Breast epithelium (tissue), 4 donors: ENCODE data around the gene RBM19. TPM values are rescaled to one million over a fixed set of nuclear protein-coding genes. Genes with fewer than 3 reads are reported as not detected.
A peak's percentile ranks its signal among the peaks of the same experiment; 100 is the strongest.

Experiments used
- DNase-seq, 2 donors: peaks; one replicate each; pipeline ENCODE4 v3.0.0-alpha.2; 2019; ENCODE audit warnings: low spot score in 2 of 2
- H3K27ac ChIP-seq, 2 donors: fragments of 200-600 bp; sonication (generic) in 1 of 2; one replicate each; pipeline ENCODE4 v1.5.1; 2016 to 2019; ENCODE audit warnings: mild to moderate bottlenecking in 1 of 2
- H3K27me3 ChIP-seq, 2 donors: fragments of 200-600 bp; sonication (generic) in 1 of 2; one replicate each; pipeline versions ENCODE4 v1.5.1 to v1.6.0; 2017 to 2019; ENCODE audit warnings: control low read depth in 1 of 2, mild to moderate bottlenecking in 1 of 2
- H3K36me3 ChIP-seq: fragments of 200-600 bp; one replicate; pipeline ENCODE4 v1.5.1; 2019
- H3K4me1 ChIP-seq, 2 donors: fragments of 200-600 bp; sonication (generic); one replicate each; pipeline ENCODE4 v1.5.1; 2016 to 2019; ENCODE audit warnings: control low read depth in 1 of 2
- H3K4me3 ChIP-seq, 3 donors: fragments of 200-600 bp; sonication (generic); 1 replicate in 2 of 3; 2 replicates in 1 of 3; pipeline ENCODE4 v1.5.1; 2016 to 2019; ENCODE audit warnings: mild to moderate bottlenecking in 3 of 3, moderate library complexity in 2 of 3
- H3K9me3 ChIP-seq, 2 donors: fragments of 200-600 bp; sonication (generic) in 1 of 2; one replicate each; pipeline ENCODE4 v1.5.1; 2016 to 2019; ENCODE audit warnings: control low read depth in 1 of 2
- CTCF ChIP-seq, 3 donors: fragments of 450-650 bp; IDR thresholded peaks; one replicate each; pipeline ENCODE4 v1.5.1; 2016 to 2017; ENCODE audit warnings: antibody characterized with exemption in 3 of 3, mild to moderate bottlenecking in 3 of 3, moderate library complexity in 3 of 3
- POLR2A ChIP-seq: fragments of 450-650 bp; IDR thresholded peaks from one replicate; pipeline ENCODE4 v1.6.1; 2016; ENCODE audit warnings: antibody characterized with exemption, mild to moderate bottlenecking, moderate library complexity
- POLR2AphosphoS5 ChIP-seq, 3 donors: sonication (generic); formaldehyde crosslinking; IDR thresholded peaks; one replicate each; pipeline ENCODE4 v1.6.1; 2017; ENCODE audit warnings: antibody characterized with exemption in 3 of 3
- intact Hi-C: fragments of 100-400 bp; cut with DNase I; formaldehyde crosslinking; loops from one replicate; pipeline ENCODE4 v1.15.1; 2023; ENCODE audit warnings: low total_unique reads
- total RNA-seq, 3 donors: library from RNA; depleted of rRNA; stranded (reverse); fragments of >200 nt; gene quantifications; one replicate each; pipeline ENCODE4 v1.1.0, GENCODE V29; 2016

The RBM19 gene
- total RNA-seq, 3 donors from 2014 or later = 28.8 to 43.3 (median 42.6) TPM

- TF ChIP-seq POLR2A = no peak
- no peak for TF ChIP-seq POLR2AphosphoS5 (IDR thresholded peaks at IDR 0.05)
- TF ChIP-seq CTCF (IDR thresholded peaks at IDR 0.05) = no peak
- Histone ChIP-seq H3K9me3 (no peaks in the 10 kb centered on the region), H3K4me1 (no peaks in the 10 kb centered on the region), H3K4me3 (no peak overlapping the region), H3K27me3 (no peaks in the 10 kb centered on the region), H3K36me3 (no peaks in the 10 kb centered on the region), H3K27ac (peak overlapping the region in 1 of 2 donors; percentile 25)
- no peak for DNase-seq
- intact Hi-C loops = no loop called here
These were observed 113.2 kb downstream of the RBM19 start for GRCh38 chr12:113852695-113853490.

GRCh38 chr12:113852264-113852663 is 113.9 kb downstream of the RBM19 start:
- DNase-seq = no peak
- no peaks in the 10 kb centered on the region for H3K27me3 ChIP-seq
- H3K36me3 ChIP-seq = no peaks in the 10 kb centered on the region
- TF ChIP-seq CTCF (IDR thresholded peaks at IDR 0.05) (no peak), POLR2A (no peak), POLR2AphosphoS5 (IDR thresholded peaks at IDR 0.05) (no peak)
- intact Hi-C loops = no loop called here
- no peak overlapping the region for H3K27ac ChIP-seq
- no peak overlapping the region for H3K4me3 ChIP-seq
- H3K4me1 ChIP-seq = no peaks in the 10 kb centered on the region
- no peaks in the 10 kb centered on the region for H3K9me3 ChIP-seq

- TF ChIP-seq CTCF (IDR thresholded peaks at IDR 0.05) (no peak), POLR2AphosphoS5 (IDR thresholded peaks at IDR 0.05) (no peak), POLR2A (no peak)
- Histone ChIP-seq H3K4me1 (no peaks in the 10 kb centered on the region), H3K27me3 (no peaks in the 10 kb centered on the region), H3K27ac (no peak overlapping the region), H3K36me3 (no peaks in the 10 kb centered on the region), H3K9me3 (no peaks in the 10 kb centered on the region), H3K4me3 (no peak overlapping the region)
- DNase-seq = no peak
- intact Hi-C loops = no loop called here
These were observed 115.6 kb downstream of the RBM19 start for GRCh38 chr12:113850309-113851056.

GRCh38 chr12:113847856-113848255 is 118.3 kb downstream of the RBM19 start:
- TF ChIP-seq POLR2AphosphoS5 (IDR thresholded peaks at IDR 0.05) (no peak), CTCF (IDR thresholded peaks at IDR 0.05) (no peak), POLR2A (no peak)
- intact Hi-C loops = no loop called here
- no peaks in the 10 kb centered on the region for H3K27me3 ChIP-seq

More at GRCh38 chr12:113847856-113848255, 118.3 kb downstream of the RBM19 start:
- Histone ChIP-seq H3K4me1 (no peaks in the 10 kb centered on the region), H3K4me3 (no peak overlapping the region), H3K9me3 (no peaks in the 10 kb centered on the region), H3K36me3 (no peaks in the 10 kb centered on the region), H3K27ac (no peak overlapping the region)
- DNase-seq = no peak
